Measurements from ENCODE around the gene TAF6.

Gene TAF6

DNA sequence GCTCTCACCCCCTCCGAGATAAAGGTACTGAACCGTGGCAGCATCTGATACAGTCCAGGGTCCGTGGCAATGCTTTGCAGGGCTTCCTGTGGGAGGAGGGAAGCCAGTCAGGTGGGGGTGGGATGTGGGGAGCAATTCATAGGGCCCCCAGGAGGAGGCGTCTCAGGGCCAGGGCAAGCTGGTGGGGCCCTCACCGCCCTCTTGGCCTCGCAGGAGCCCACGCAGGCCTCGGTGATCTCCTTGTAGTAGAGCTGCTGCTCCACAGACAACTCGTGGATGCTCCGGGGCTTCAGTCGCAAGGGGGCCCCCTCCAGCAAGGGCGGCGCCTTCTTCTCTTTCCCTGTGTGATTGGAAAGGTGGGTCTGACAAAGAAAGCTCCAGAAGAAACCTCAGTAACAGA is 7.2 kb downstream of the TAF6 start:
- TF ChIP-seq, protein P1, sequence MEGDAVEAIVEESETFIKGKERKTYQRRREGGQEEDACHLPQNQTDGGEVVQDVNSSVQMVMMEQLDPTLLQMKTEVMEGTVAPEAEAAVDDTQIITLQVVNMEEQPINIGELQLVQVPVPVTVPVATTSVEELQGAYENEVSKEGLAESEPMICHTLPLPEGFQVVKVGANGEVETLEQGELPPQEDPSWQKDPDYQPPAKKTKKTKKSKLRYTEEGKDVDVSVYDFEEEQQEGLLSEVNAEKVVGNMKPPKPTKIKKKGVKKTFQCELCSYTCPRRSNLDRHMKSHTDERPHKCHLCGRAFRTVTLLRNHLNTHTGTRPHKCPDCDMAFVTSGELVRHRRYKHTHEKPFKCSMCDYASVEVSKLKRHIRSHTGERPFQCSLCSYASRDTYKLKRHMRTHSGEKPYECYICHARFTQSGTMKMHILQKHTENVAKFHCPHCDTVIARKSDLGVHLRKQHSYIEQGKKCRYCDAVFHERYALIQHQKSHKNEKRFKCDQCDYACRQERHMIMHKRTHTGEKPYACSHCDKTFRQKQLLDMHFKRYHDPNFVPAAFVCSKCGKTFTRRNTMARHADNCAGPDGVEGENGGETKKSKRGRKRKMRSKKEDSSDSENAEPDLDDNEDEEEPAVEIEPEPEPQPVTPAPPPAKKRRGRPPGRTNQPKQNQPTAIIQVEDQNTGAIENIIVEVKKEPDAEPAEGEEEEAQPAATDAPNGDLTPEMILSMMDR (IDR thresholded peaks at IDR 0.05; ENCODE audit: extremely low read depth, missing control alignments) = no peak
- no peak for DNase-seq (ENCODE audit: low spot score)

DNA sequence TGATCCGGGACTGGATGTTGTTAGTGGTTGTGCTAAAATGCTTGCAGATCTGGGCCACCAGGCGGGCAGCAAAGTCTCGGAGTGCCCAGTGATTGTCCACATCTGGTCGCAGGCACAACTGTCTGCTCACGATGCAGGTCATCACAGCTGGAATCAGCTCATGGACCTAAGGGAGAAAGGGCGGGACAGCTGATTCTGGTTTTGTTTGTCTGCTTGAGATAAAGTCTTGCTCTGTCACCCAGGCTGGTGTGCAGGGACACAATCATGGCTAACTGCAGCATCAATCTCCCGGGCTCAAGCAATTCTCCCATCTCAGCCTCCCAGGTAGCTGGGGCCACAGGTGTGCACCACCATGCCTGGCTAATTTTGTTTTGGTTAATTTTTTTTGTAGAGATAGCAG is 8.0 kb downstream of the TAF6 start:
- TF ChIP-seq, protein P1 (IDR thresholded peaks at IDR 0.05; ENCODE audit: extremely low read depth, missing control alignments) = no peak
- no peak for DNase-seq (ENCODE audit: low spot score)

DNA sequence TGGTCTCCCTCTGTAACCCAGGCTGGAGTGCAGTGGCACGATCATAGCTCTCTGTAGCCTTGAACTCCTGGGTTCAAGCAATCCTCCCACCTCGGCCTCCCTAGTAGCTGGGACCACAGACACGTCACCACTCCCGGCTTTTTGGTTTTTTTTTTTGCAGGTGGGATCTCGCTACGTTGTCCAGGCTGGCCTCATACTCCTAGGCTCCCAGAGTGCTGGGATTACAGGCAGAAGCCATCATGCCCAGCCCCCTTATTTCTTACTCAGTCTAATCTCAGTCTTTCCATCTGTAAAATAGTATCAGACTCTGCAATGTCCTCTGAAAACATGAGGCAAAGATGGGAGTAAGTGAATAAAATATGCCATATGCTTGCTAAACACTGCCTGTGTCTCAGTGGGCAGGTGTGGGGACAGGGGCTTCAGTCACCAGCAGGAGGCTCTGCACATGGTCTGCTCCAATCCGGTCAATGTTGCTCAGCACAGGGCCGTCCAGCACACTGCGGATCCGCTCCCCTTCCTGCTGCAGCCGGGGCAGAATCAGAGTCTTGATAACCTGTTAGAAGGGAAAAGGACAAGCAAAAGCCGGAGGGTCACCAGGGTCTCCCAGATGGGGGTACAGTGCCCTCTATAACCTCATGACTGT is 9.5 kb downstream of the TAF6 start:
- TF ChIP-seq, protein P1 (IDR thresholded peaks at IDR 0.05; ENCODE audit: extremely low read depth, missing control alignments) = no peak
- no peak for DNase-seq (ENCODE audit: low spot score)

DNA sequence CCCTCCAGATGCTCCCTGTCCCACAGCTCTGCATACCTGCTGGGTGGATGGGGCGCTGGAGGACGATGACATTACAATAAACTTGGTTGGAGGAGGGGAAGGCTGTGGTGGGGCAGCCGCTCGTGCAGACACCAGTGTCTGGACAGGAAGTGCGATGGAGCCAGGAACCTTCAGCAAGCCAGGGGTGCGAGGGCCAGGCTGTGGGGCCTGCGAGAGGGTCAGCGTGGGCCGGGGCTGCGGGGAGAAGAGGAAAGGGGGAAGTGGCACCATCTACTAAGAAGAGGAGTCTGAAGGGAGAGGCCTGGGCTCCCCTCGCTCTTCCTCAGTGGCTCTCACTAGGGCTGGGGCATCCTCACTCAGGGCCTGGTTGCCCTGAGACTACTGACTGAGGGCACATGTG is 11.3 kb downstream of the TAF6 start:
- TF ChIP-seq, protein P1 (IDR thresholded peaks at IDR 0.05; ENCODE audit: extremely low read depth, missing control alignments) = no peak
- DNase-seq (ENCODE audit: low spot score) = no peak

DNA sequence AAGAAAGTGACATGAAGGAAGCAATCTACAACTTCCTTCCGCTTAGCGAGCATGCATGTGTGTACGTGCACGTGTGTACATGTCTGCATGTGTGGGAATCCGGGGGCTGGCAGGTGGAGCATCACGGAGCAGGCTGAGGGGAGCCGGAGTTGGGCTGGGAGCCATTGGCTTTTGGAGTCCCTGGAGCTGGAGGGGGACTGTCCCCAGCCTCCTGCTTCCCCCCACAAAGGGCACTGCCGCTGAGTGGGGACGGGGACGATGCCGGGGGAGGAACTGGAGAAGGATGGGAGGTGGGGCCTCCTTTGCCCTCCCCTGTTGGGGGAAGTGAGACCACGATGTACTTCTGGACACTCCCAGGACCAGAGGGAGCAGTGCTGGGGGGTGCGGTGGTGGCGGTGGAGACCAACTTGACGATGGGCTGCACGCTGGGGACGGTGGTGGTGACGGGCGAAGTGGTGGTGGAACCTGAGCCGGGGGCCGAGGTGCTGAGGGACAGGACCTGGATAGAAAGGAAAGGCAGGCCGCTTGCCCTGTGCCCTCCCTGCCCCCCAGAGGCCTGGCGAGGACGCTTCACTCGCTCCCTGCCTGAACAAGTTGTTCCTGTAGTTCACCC is 11.9 kb downstream of the TAF6 start:
- no peak for DNase-seq (ENCODE audit: low spot score)
- TF ChIP-seq, protein P1 (IDR thresholded peaks at IDR 0.05; ENCODE audit: extremely low read depth, missing control alignments) = no peak

DNA sequence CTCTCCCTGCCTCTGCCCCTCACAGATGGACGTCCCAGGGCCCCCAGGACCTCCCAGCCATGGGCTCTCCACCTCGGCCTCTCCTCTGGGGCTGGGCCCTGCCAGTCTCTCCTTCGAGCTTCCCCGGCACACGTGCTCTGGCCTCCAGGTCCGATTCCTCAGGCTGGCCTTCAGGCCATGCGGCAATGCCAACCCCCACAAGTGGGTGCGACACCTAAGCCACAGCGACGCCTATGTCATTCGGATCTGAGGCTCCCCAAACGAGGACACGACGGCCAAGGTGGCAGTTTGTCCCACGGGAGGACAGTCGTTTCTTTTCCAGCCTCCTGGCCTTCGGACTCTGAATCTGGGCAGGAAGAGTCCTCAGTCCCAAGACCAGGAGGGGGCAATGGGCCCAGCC is 12.5 kb downstream of the TAF6 start:
- TF ChIP-seq, protein P1 (IDR thresholded peaks at IDR 0.05; ENCODE audit: extremely low read depth, missing control alignments) = no peak
- DNase-seq (ENCODE audit: low spot score) = no peak

DNA sequence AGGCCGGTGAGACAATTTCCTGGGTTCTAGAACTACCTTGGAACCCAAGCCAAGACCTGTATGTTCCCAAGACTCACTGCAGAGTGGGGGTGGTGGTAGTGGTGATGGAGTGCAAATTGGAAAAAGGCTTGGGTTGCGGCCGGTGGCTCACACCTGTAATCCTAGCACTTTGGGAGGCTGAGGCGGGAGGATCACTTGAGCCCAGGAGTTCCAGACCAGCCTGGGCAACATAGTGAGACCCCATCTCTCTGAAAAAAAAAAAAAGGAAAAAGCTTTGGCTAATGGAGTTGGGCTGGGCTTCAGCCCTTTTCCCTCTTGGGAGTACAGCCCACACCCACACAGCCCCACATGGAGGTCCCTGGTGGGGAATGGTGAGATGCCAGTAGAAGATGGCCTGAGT is 13.6 kb downstream of the TAF6 start:
- TF ChIP-seq, protein P1 (IDR thresholded peaks at IDR 0.05; ENCODE audit: extremely low read depth, missing control alignments) = no peak
- DNase-seq (ENCODE audit: low spot score) = no peak

Data from GM20000 (cell line).